C4-2B (cell line): Measurements from ENCODE around the gene REC8.

ENCODE experiments used
- ZFX ChIP-seq: fragments of 450-650 bp; IDR thresholded peaks from 2 replicates; pipeline ENCODE4 v1.6.1; 2017
- TF ChIP-seq, protein P1 (sequence below): fragments of 450-650 bp; conservative IDR thresholded peaks from 2 replicates; pipeline ENCODE4 v1.5.1; 2017; ENCODE audit warnings: mild to moderate bottlenecking

GRCh38 chr14:24194186-24194872 lies 22.4 kb downstream of the REC8 start:
- TF ChIP-seq, protein P1, sequence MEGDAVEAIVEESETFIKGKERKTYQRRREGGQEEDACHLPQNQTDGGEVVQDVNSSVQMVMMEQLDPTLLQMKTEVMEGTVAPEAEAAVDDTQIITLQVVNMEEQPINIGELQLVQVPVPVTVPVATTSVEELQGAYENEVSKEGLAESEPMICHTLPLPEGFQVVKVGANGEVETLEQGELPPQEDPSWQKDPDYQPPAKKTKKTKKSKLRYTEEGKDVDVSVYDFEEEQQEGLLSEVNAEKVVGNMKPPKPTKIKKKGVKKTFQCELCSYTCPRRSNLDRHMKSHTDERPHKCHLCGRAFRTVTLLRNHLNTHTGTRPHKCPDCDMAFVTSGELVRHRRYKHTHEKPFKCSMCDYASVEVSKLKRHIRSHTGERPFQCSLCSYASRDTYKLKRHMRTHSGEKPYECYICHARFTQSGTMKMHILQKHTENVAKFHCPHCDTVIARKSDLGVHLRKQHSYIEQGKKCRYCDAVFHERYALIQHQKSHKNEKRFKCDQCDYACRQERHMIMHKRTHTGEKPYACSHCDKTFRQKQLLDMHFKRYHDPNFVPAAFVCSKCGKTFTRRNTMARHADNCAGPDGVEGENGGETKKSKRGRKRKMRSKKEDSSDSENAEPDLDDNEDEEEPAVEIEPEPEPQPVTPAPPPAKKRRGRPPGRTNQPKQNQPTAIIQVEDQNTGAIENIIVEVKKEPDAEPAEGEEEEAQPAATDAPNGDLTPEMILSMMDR, result no peak
- no peak for TF ChIP-seq ZFX
